GM12878 (cell line): ENCODE results near the gene WFDC9. TPM values are rescaled to one million over a fixed set of nuclear protein-coding genes. Genes with fewer than 3 reads are reported as not detected.

Source experiments
- ATAC-seq: fragments of 200-7000 bp; cut with Tn5 transposase; 3 replicates; pipeline ENCODE4 v1.9.1; 2020; ENCODE audit warnings: mild to moderate bottlenecking, moderate library complexity
- BruUV-seq: library from RNA; stranded (reverse); fragments of 400-500 nt; replicated peaks from 2 replicates; lab custom pipeline; 2021; lab: Mats Ljungman, UMichigan
- CTCF ChIA-PET: fragments of 300-600 bp; sonication (Branson Sonifier 250); formaldehyde crosslinking; extraction: SDS; loops from one replicate; lab custom pipeline; 2021; ENCODE audit warnings: inconsistent platforms; lab: Yijun Ruan, JAX
- POLR2A ChIA-PET: fragments of 350-600 bp; formaldehyde crosslinking; extraction: SDS; loops from one replicate; lab custom pipeline; 2021; ENCODE audit warnings: inconsistent platforms; lab: Charles Lee
- RAD21 ChIA-PET: fragments of 300-600 bp; sonication (Branson Sonifier 250); formaldehyde crosslinking; loops from one replicate; lab custom pipeline; 2023; ENCODE audit warnings: antibody characterized with exemption; ENCODE audit not compliant: unreplicated experiment; lab: Charles Lee
- SMC1A ChIA-PET: fragments of 300-600 bp; sonication (Branson Sonifier 250); formaldehyde crosslinking; loops from one replicate; lab custom pipeline; 2023; ENCODE audit not compliant: unreplicated experiment, uncharacterized antibody; lab: Charles Lee
- DNase-seq: peaks from one replicate; pipeline ENCODE4 v3.0.0-alpha.2; 2011; ENCODE audit warnings: low read depth, low spot score
- FAIRE-seq: peaks from 3 replicates; lab custom pipeline; 2011; peaks lifted over from hg19 to GRCh38; lab: Jason Lieb, UNC
- H2AFZ ChIP-seq: 2 replicates; pipeline ENCODE4 v1.6.0; 2011; ENCODE audit warnings: low read depth, low read length, control low read depth; ENCODE audit not compliant: control insufficient read depth
- H3K27ac ChIP-seq: 2 replicates; pipeline ENCODE4 v1.5.1; 2011; ENCODE audit warnings: control low read depth; ENCODE audit not compliant: control insufficient read depth, insufficient read depth
- H3K27me3 ChIP-seq, 2 experiments: replicated peaks in 1 of 2; 2 replicates each; pipeline versions ENCODE4 v1.6.0 to v1.6.1; 2011; ENCODE audit warnings: low read length in 1 of 2; ENCODE audit not compliant: control insufficient read depth in 2 of 2, insufficient read depth in 2 of 2
- H3K36me3 ChIP-seq, 2 experiments: 2 replicates each; pipeline ENCODE4 v1.5.1; 2011; ENCODE audit warnings: low read length in 1 of 2; ENCODE audit not compliant: control insufficient read depth in 2 of 2, insufficient read depth in 2 of 2
- H3K4me1 ChIP-seq: 2 replicates; pipeline ENCODE4 v1.6.1; 2011; ENCODE audit warnings: mild to moderate bottlenecking, low read length, moderate library complexity, mixed read lengths; ENCODE audit not compliant: control insufficient read depth, insufficient read depth
- H3K4me2 ChIP-seq: 2 replicates; pipeline ENCODE4 v1.6.0; 2011; ENCODE audit warnings: control low read depth; ENCODE audit not compliant: control insufficient read depth, insufficient read depth
- H3K4me3 ChIP-seq: fragments of 200-600 bp; sonication (generic); 2 replicates; pipeline ENCODE4 v1.5.1; 2016
- H3K79me2 ChIP-seq: 2 replicates; pipeline ENCODE4 v1.6.0; 2011; ENCODE audit warnings: low read length; ENCODE audit not compliant: control insufficient read depth, insufficient read depth
- H3K9ac ChIP-seq: 2 replicates; pipeline ENCODE4 v1.8.0; 2011; ENCODE audit warnings: low read length, control low read depth, mixed read lengths; ENCODE audit not compliant: control insufficient read depth, insufficient read depth
- H3K9me3 ChIP-seq: replicated peaks from 3 replicates; pipeline ENCODE4 v1.5.1; 2011; ENCODE audit warnings: mild to moderate bottlenecking, low read length; ENCODE audit not compliant: control insufficient read depth, insufficient read depth
- H4K20me1 ChIP-seq: 2 replicates; pipeline ENCODE4 v1.6.0; 2011; ENCODE audit not compliant: control insufficient read depth, insufficient read depth
- BMI1 ChIP-seq: fragments of 450-650 bp; IDR thresholded peaks from 2 replicates; pipeline ENCODE4 v1.6.1; 2016; ENCODE audit warnings: mild to moderate bottlenecking, moderate library complexity, borderline replicate concordance
- BRCA1 ChIP-seq: IDR thresholded peaks from 2 replicates; pipeline ENCODE4 v1.6.1; 2011; ENCODE audit warnings: low read depth, low read length, improper control_type of control experiment
- MTA3 ChIP-seq: IDR thresholded peaks from 2 replicates; pipeline ENCODE4 v1.6.1; 2012; ENCODE audit warnings: low read length, inconsistent platforms, borderline replicate concordance
- NR2F1 ChIP-seq: fragments of 450-650 bp; conservative IDR thresholded peaks from 2 replicates; pipeline ENCODE4 v1.6.1; 2017; ENCODE audit warnings: mild to moderate bottlenecking
- PKNOX1 ChIP-seq: fragments of 450-650 bp; IDR thresholded peaks from 2 replicates; pipeline ENCODE4 v1.6.1; 2016; ENCODE audit warnings: mild to moderate bottlenecking
- RAD21 ChIP-seq: IDR thresholded peaks from 2 replicates; pipeline ENCODE4 v1.6.1; 2011; ENCODE audit warnings: mild to moderate bottlenecking, low read depth, low read length, moderate library complexity; ENCODE audit not compliant: insufficient read depth
- RCOR1 ChIP-seq: conservative IDR thresholded peaks from 2 replicates; pipeline ENCODE4 v1.6.1; 2012; ENCODE audit warnings: low read depth, low read length, improper control_type of control experiment
- SMAD5 ChIP-seq: IDR thresholded peaks from 2 replicates; pipeline ENCODE4 v1.6.1; 2016; ENCODE audit warnings: antibody characterized with exemption, low read depth
- ZSCAN29 ChIP-seq: fragments of 450-650 bp; IDR thresholded peaks from 2 replicates; pipeline ENCODE4 v1.6.1; 2017; ENCODE audit warnings: mild to moderate bottlenecking, moderate library complexity
- WGBS: methylation state at CpG from one replicate; pipeline ENCODE4 v1.1.6; 2016; ENCODE audit warnings: low lambda C conversion rate; ENCODE audit not compliant: insufficient replicate concordance, insufficient coverage; ENCODE audit errors: missing lambda C conversion rate; 5-methylcytosine and 5-hydroxymethylcytosine counted together
- in situ Hi-C: fragments of 300-500 bp; cut with MboI; formaldehyde crosslinking; loops from 9 replicates; pipeline ENCODE4 v1.14.3; 2018; ENCODE audit warnings: mixed read lengths
- intact Hi-C: fragments of 100-400 bp; cut with micrococcal nuclease; formaldehyde crosslinking; loops from one replicate; pipeline ENCODE4 v1.14.2; 2022; ENCODE audit not compliant: unreplicated experiment
- polyA plus RNA-seq, 11 experiments: library from polyadenylated mRNA; depleted of rRNA in 4 of 11; unstranded in 6 of 11; stranded (reverse) in 5 of 11; fragments of >200 nt; fragmentation: Nextera tagmentation in 4 of 11; fragmentation: Illumina TruSeq in 1 of 11; extraction: Ambion mirVana in 4 of 11; extraction: Trizol in 1 of 11; gene quantifications; 1 replicate in 1 of 11; 2 replicates in 10 of 11; pipeline versions ENCODE4 v1.2.1 to v1.2.3, GENCODE V29; 2011 to 2016; ENCODE audit warnings: inconsistent platforms in 2 of 11, missing spikeins in 2 of 11, low read depth in 1 of 11
- total RNA-seq, 4 experiments: library from RNA; depleted of rRNA in 3 of 4; stranded (reverse); fragments of >200 nt in 3 of 4; fragmentation: Illumina TruSeq in 1 of 4; extraction: Trizol in 1 of 4; gene quantifications; 2 replicates each; pipeline versions ENCODE4 v1.2.1 to v1.2.3, GENCODE V29; 2013 to 2021

WFDC9 gene
- total and polyA plus RNA-seq, 10 of the 15 experiments (the other 5 are each of a cell fraction or from before 2014, with no cell fraction given): not detected

- no peak overlapping the region for H3K9ac ChIP-seq
- no peaks in the 10 kb centered on the region for H3K4me1 ChIP-seq
- in situ Hi-C loops (no loop called here), intact Hi-C loops (no loop called here)
- no peaks in the 10 kb centered on the region for H4K20me1 ChIP-seq
- no peak overlapping the region for H3K27ac ChIP-seq
- ChIA-PET RAD21 (interaction anchor here (0.5 to 1.0 kb wide), 2 partner anchors 35 to 258 kb away, joined by 3 read pairs; no protein-coding TSS in a partner anchor), POLR2A (interaction anchor here (0.5 kb wide), 1 partner anchor 189 kb away, joined by 3 read pairs; no protein-coding TSS in a partner anchor), CTCF (interaction anchor here (0.8 to 1.1 kb wide), 2 partner anchors 8 to 11 kb away, joined by 3 read pairs; no protein-coding TSS in a partner anchor), SMC1A (no interaction called here)
- 59% methylated on average over 3 of the region's 3 CpGs for WGBS
- TF ChIP-seq RCOR1: no peak
- no peak for TF ChIP-seq BRCA1
- no peak for TF ChIP-seq MTA3
- TF ChIP-seq RAD21: no peak
- no peak for TF ChIP-seq PKNOX1
- no peak for TF ChIP-seq BMI1
- TF ChIP-seq ZSCAN29: no peak
- TF ChIP-seq SMAD5: no peak
- no peak for TF ChIP-seq NR2F1
- FAIRE-seq: no peak
- no peak for DNase-seq
- no peaks in the 10 kb centered on the region for H3K36me3 ChIP-seq
- no peak overlapping the region for H3K4me3 ChIP-seq
- no TSS peak for BruUV-seq
- no peaks in the 10 kb centered on the region for H3K79me2 ChIP-seq
- no peak overlapping the region for H3K4me2 ChIP-seq
- H2AFZ ChIP-seq: no peak overlapping the region
- no peaks in the 10 kb centered on the region for H3K9me3 ChIP-seq
- peaks cover 0 to 3% of the 10 kb centered on the region in 2 experiments; a peak in 2 of 4 replicates for H3K27me3 ChIP-seq
- no peak for ATAC-seq
Measured at GRCh38 chr20:45583502-45583901, 47.6 kb downstream of the WFDC9 start.
